Stimulated activated naive CD8-positive, alpha-beta T cell treated with anti-CD3 and anti-CD28 coated beads, Interleukin-15, Interleukin-2, amounts not matched to agents 100 U/mL and 50 U/mL, for 24 hours (primary cell): ENCODE data around the gene EFCC1.
A peak's percentile ranks its signal among the peaks of the same experiment; 100 is the strongest.
"Not testable (repeated sequence)": the region's sequence is repeated elsewhere in the genome, so short reads cannot be mapped to it uniquely, and the experiment has no call there.

Experiments used
- ATAC-seq: fragments of 150-1000 bp; cut with Tn5 transposase; one replicate; pipeline ENCODE4 v1.10.0; 2021
- DNase-seq: peaks from one replicate; pipeline ENCODE4 v3.0.0; 2021

The EFCC1 gene

GRCh38 chr3:129081503-129081902, 80.4 kb downstream of the EFCC1 start:
- ATAC-seq (no peak), DNase-seq (no peak)

GRCh38 chr3:129082026-129082425, 80.9 kb downstream of the EFCC1 start:
- ATAC-seq (no peak), DNase-seq (no peak)

GRCh38 chr3:129084501-129084900, 83.4 kb downstream of the EFCC1 start:
- ATAC-seq: no peak
- DNase-seq: no peak

GRCh38 chr3:129085165-129085715, 84.1 kb downstream of the EFCC1 start:
- DNase-seq (no peak), ATAC-seq (no peak)

- ATAC-seq: no peak
- no peak for DNase-seq
Measured at GRCh38 chr3:129085818-129086217, 84.7 kb downstream of the EFCC1 start.

- ATAC-seq (no peak), DNase-seq (no peak)
Measured at GRCh38 chr3:129087138-129087702, 86.1 kb downstream of the EFCC1 start.

- DNase-seq: not testable (repeated sequence)
- peak; percentile 50 for ATAC-seq
Measured at GRCh38 chr3:129087904-129088303, 86.8 kb downstream of the EFCC1 start.

- not testable (repeated sequence) for DNase-seq, ATAC-seq
Measured at GRCh38 chr3:129088312-129088711, 87.2 kb downstream of the EFCC1 start.
